ENCODE results near the gene THSD7A.

GRCh38 chr7:11830582-11831155 is 1.3 kb downstream of the THSD7A start:
- TF ChIP-seq CTCF (conservative IDR thresholded peaks at IDR 0.05): no peak
- no peak for TF ChIP-seq EZH2 (IDR thresholded peaks at IDR 0.05; ENCODE audit: low read depth)
